Measurements from ENCODE around the gene UNC50.
A peak's percentile ranks its signal among the peaks of the same experiment; 100 is the strongest.
"Not testable (repeated sequence)": the region's sequence is repeated elsewhere in the genome, so short reads cannot be mapped to it uniquely, and the experiment has no call there.

UNC50 gene

DNA sequence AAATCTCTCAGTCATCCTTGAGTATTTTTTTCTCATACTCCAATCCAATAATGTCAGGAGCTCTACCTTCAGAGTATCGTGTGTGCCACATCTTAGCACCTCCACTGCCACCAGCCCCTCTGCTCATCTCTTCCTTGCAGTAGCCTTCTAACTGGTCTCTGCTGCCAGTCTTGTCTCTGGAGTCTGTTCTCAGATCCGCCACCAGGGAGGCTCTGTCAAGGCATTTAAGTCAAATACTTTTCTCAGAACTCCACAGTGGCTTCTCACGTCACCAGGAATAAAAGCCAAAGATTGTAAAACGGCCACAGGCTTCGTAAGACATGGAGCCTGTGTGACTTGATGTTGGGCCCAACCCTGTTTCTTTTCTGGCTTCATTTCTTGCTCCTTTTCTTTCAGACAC lies 7.1 kb downstream of the UNC50 start:
- no peak for DNase-seq

DNA sequence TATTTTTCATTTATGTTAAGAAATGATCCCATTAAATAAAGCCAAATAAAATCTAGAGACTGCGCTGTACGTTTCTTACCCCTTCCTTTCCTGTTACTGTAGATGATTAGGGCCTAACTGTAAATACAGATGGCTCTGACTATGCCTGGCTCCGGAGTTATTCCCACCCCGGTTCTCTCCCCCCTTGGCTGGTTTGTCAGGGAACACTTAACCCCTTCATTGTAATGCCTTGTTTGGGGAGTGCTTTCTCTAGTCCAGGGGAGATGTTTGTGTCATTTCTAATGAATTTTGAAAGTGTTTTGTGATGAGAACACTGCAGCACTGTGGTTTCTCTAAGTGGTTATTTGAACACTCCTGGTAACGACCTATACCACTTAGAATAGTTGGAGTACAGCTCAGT lies 8.8 kb downstream of the UNC50 start:
- no peak for DNase-seq

DNA sequence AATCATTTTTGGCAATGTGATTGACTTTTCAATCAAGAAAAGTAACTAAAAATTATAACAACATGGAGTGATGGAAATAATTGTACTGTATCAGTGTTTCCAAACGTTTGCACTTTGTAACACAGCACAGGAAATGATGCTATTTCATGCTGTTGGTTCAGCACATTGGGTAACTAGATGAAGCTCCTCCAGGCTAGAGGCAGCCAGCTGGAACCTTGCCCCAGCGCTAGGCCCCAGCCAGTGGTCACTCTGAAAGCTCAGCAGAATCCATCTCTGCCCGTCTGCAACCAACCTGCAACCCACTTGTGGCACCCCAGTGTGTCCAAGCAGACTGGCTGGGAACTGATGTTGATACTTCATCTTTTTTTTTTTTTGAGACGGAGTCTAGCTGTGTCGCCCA lies 15.3 kb downstream of the UNC50 start:
- no peak for DNase-seq

DNA sequence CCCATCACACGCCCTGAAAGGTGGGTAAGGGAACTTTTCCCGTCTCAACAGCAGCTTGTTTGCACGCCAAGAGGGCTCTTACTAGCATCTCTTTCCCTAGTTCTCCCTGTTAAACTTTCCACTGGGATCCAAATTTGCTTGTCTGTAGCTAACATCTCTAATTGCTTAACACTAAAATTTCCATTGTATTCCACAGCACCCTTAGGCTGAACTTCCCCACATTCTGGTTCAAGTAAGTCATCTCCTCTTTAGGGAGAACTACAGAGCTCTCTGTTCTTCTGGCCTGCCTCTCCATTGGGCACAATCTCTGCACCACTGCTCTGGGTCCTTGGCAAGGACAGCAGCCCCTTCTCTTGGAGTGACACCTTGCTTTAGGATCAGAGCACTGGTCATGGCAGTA lies 24.0 kb downstream of the UNC50 start:
- no peak for DNase-seq

- DNase-seq = no peak
Measured at GRCh38 chr2:98634406-98635092, 26.2 kb downstream of the UNC50 start.

GRCh38 chr2:98637401-98638147 lies 29.2 kb downstream of the UNC50 start:
- no peak for DNase-seq

DNA sequence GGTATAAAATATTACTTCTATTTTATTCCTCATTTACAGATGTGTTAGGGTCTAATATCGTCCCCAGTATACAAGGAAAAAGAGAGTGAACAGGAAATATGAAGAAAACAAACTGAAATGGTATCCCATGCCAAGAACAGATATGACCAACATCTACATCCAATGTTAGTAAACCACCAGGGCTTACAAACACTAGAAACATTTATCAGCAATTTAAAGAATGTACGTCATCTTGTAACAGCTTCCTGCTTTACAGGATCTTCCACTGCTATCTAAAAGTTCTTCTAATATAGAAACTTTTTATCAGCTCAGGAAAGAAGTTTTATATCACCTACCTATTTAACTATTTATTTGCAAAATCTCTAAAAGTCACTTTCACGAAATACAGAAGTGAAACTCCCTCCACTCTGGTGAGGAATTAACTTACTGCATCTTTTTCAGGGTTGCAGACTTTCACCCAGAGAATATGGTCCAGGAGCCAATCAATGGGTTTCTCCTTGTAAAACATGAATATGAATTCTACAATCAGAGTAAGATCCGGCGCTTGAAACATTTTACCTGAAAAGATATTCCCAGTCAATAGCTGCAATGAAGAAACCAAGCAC lies 35.2 kb downstream of the UNC50 start:
- DNase-seq = no peak

DNA sequence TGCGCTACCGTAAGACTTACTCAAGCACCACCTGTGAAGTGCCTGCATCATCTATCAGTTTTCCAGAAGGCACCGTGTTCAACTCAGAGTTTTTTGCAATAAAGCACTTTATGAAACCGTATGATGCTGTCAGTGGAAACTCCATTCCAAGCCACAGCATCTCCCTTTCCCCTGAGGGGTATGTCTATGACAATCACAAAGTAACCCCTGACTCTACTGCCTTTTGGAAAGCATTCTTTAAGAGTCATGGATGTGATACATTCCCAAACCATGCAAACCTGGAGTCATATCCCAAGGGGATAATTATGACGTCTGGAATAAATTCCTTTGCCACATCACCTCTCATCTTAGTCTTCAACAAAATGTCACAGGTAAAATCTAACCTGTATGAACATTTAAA lies 39.2 kb downstream of the UNC50 start:
- DNase-seq = no peak

- DNase-seq = no peak
Measured at GRCh38 chr2:98648451-98648850, 40.1 kb downstream of the UNC50 start.

DNA sequence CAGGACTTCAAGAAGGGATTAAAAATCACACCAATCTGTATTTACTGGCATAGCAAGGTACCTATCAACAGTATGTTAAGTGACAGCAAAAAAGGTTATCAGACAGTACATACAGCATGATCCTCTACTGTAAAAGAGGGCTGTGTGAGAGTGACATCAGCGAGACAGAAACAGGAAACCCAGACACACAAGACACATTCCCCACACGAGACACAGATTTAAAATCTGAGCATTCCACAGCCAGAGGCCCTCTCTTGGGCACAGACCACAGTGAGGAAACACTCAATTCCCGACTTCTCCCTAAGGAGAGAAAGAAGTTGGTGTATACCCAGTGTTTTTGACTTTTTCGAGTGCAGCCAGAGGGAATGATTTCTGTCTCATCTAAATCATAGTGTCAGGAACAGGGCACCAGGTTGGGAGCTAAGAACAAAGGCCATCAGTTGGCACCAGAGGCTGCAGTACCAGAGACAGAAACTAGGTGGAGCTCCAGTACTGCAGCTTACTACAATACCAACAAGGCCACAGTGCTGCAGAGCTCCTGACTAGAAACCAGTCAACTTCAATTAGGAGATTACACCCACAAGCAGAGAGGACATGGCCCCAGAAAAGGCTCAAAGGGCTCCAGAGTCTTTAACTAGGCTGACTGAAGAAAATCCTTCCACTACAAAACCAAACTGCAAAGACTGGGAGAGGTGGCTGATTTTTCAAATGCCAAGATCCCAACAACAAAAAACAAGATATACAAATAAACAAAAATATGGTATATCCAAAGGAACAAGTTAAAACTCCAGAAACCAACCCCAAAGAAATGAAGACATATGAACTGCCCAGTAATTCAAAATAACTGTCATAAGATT lies 41.0 kb downstream of the UNC50 start:
- peak; percentile 54 for DNase-seq

DNA sequence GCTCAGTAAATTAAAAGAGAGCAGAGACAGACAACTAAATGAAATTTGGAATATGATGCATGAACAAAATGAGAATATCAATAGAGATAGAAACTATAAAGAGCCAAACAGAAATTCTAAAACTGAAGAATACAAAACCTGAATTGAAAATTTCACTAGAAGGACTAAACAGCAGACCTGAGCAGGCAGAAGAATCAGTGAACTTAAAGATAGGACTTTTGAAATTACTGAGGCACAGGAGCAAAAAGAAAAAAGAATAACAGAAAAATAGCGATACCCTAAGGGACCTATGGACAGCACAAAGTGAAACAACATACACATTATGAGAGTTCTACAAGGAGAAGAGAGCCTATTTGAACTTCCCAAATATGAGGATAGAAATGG lies 41.6 kb downstream of the UNC50 start:
- DNase-seq = no peak

DNA sequence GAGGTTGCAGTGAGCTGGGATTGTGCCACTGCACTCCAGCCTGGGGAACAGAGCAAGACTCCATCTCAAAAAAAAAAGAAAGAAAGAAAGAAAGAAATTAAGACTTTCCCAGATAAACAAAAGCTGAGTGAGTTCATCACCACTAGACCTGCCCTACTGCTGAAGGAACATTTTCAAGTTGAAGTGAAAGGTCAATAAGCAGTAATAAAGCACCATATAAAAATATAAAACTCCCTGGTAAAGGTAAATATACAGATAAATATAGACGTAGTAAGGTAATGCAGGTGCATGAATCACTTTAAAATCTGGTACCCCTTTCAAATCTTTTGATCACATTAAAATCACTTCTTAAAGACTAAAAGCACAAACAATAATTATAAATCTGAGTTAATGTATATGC lies 42.6 kb downstream of the UNC50 start:
- no peak for DNase-seq

GRCh38 chr2:98654699-98655495 lies 46.5 kb downstream of the UNC50 start:
- DNase-seq = no peak

DNA sequence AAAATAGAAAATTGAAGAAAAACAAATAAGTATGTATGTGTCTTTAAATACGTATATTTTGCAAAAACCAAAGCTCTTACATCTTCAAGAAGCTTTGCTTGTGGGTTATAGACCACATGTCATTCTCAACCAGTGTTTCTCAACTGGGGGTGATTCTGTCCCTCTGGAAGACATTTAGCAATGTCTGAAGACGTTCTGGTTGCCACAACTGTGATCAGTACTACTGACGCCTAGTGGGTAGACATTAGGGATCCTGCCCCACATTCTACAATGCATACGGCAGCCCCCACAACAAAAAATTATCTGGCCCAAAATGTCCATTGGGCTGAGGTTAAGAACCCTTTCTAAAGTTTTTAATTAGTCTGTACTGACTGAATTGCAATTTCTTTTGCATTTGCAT lies 48.4 kb downstream of the UNC50 start:
- DNase-seq = no peak

GRCh38 chr2:98658816-98659490 lies 50.6 kb downstream of the UNC50 start:
- DNase-seq = no peak

GRCh38 chr2:98659491-98659840 lies 51.1 kb downstream of the UNC50 start:
- DNase-seq = not testable (repeated sequence)

DNA sequence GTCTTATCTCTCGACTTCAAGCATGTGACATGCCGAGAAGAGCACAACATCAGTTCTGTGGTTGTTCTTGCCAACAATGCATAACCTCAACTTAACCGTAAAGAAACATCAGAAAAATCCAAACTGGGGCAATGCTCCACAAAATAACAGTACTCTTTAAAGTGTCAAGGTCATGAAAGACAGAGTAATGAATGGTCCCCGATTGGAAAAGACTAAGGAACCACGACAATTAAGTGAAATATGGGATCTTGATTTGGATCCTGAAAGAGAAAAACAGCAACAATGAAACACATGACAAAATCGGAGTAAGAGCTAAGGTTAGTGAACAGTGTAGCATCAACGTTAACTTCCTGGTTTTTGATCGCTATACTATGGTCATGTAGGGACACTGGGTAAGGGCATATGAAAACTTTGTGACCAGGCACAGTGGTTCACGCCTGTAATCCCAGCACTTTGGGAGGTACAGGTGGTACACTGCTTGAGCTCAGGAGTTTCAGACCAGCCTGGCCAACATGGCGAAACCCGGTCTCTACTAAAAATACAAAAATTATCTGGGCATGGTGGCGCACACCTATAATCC lies 55.2 kb downstream of the UNC50 start:
- no peak for DNase-seq

DNA sequence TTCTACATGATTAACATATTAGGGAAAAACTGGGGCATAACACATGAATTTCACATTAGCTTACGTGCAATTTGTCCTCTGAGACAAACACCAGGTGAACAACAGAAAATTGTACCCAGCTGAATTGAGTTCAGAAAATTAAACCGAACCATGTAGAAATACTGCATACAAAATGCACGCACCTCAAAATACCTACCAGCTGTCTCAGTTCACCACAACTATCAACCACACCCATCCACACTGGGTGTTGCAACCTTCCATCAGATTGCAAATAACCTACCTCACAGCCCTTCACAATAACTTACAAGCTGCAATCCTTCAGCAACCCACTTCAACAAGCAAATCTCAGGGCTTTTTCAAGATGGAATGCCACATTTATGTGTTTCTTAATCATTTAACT lies 55.9 kb downstream of the UNC50 start:
- DNase-seq = no peak

GRCh38 chr2:98665677-98666076 lies 57.3 kb downstream of the UNC50 start:
- DNase-seq = no peak

Measured in NCI-H1436 treated with DMSO at 0.1 percent for 48 hours (cell line).